Fibroblast of skin of left quadriceps (primary cell): ENCODE data around the gene CCDC160.
"Not testable (repeated sequence)": the region's sequence is repeated elsewhere in the genome, so short reads cannot be mapped to it uniquely, and the experiment has no call there.

ENCODE experiments used
- DNase-seq, 2 experiments: peaks; one replicate each; pipeline ENCODE4 v3.0.0-alpha.2; 2013; ENCODE audit warnings: low read depth in 2 of 2

CCDC160 gene

DNA sequence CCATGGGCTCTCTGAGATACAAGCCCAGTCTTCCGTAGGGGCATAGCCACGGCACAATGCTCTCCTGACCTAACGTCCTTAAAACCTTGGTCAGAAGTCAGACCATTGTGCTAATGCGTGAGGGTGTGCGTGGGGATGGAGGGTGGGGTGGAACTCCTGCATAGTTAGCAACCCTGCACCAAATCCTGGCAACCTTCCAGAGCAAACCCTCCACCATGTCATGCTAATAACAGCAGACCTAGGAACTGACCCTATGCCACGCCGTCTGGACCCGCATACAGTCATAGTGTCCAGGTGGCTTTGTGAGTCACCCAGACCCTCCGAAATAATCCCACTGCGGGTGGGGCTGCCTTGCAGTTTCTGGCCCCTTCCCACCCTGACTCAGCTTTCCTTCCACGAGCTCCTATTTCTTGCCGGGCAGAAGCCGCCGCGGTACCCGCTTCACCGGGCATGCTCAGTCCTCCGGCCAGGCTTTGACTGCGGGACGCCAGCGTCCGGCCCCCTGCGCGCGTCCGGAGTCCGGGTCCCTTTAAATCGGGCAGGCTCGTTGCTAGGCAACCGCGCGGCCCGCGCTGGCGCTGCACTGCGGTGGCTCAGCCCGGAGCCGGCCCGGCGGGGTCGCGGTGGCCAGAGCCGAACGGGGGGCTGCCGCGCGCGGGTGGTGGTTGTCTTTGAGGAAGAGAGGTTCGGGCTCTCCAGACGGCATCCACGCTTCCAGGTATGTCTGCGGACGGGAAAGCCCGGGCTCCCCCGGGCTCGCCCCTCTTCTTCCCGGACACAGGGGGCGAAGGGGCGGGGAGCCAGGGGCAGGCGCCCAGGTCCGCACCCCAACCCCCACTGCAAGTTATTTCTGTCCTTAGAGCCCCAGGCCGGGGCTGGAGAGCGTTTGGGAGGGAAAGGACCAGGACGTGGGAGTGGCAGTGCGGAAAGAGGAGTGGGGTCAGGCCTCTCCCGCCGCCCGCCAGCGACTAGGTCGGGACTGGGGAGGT lies at the start of gene CCDC160:
Gene CCDC160, plus strand, starts transcription at position 557 of the 989 bp plus-strand sequence. CDS start 7,619 bp downstream, outside the sequence.
- no peak for DNase-seq

DNA sequence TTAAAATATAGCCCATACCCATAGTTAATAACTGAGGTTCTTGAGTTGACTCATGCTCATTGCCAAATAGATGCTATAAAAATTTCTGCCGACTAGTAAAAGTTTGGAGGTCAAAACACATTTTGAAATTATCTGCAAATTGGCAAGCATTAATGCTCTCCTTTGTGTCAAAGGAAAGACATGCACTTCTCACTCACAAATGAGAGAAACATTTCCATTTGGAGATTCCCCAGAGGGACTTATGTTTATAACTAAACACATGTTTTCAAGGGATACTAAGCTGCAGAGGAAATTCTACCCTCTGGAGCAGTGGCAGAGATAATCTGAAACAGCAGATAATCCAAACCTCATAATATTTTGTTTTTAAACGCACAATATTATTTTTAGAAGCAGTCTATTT lies 45.7 kb upstream of the CCDC160 start:
- no peak for DNase-seq

- no peak for DNase-seq
Observed at GRCh38 chrX:134194915-134195314, 42.1 kb upstream of the CCDC160 start.

GRCh38 chrX:134202561-134202960 lies 34.4 kb upstream of the CCDC160 start:
- no peak for DNase-seq

GRCh38 chrX:134206221-134206620 lies 30.8 kb upstream of the CCDC160 start:
- no peak for DNase-seq

- no peak for DNase-seq
Observed at GRCh38 chrX:134210465-134210864, 26.5 kb upstream of the CCDC160 start.

DNA sequence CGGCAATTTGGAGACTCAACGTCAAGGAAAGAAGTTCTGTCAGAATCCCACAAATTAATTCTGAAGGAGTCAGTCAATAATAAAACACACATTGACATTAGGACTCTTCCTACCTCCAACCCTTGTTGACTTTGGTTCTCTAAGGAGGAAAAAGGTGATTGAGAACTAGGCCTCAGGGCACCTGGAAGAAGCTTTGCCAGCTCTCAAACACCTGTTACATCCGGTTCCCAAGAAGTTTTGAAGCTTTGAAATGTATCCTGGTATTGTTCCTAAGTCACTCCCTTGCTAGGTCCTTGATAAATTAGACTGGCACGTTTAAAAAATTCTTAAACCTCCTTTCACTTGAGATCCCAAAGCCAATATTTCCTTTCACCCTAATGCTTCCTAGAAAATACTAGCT lies 1.7 kb upstream of the CCDC160 start:
- DNase-seq, result no peak

DNA sequence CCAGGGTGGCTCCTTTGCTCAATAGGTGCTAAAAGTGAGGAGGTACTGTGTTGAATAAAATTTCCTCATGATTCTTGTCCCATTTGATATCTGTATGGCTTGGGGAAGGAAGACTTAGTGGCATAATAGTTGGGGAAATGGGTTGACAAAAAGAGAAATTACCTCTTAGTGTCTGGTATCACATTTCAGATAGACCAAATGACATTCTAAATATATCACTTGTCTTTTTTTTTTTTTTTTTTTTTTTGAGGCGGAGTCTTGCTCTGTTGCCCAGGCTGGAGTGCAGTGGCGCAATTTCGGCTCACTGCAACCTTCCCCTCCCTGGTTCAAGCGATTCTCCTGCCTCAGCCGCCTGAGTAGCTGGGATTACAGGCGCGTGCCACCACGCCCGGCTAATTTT lies 1.2 kb downstream of the CCDC160 start:
- DNase-seq, result not testable (repeated sequence)

DNA sequence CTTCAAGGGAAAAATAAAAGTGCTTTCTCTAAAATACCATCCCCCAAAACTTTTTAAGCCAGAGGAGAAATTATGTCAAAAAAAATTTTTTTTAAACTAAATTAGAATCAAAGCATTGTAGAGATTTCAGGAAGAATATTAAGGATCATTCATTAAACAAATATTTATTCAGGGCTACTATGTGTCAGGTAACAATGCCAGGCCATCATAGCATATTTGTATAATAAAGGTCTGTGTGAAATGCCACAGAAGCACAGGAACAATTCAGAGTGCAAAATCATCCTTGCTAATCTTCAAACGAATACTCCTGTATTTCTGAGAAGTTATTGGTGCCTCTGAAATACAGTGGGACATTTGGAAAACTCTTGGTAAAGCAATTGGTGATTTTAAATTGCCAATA lies 2.0 kb downstream of the CCDC160 start:
- DNase-seq, result no peak

- DNase-seq, result no peak
Observed at GRCh38 chrX:134240209-134240608, 3.2 kb downstream of the CCDC160 start.

- DNase-seq, result no peak
Observed at GRCh38 chrX:134241960-134242619, 5.1 kb downstream of the CCDC160 start.

GRCh38 chrX:134244043-134244442 lies 7.1 kb downstream of the CCDC160 start:
- no peak for DNase-seq

- no peak for DNase-seq
Observed at GRCh38 chrX:134246282-134246681, 9.3 kb downstream of the CCDC160 start.

GRCh38 chrX:134247492-134247891 lies 10.5 kb downstream of the CCDC160 start:
- no peak for DNase-seq

DNA sequence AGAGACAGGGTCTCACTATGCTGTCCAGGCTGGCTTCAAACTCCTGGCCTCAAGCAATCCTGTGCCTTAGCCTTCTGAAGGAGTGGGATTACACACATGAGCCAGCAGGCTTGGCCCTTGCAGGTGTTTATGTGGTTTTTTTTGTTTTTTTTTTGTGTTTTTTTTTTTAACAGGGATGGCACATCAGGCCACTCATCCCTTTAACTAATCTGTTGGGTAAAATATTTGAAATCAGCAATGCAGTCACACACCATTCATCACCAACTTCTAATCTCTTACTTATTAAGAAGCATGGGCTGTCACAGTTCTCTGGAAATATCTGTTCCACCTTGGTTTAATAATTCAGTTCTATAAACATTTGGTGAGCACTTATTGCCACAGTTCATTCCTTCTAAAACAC lies 12.3 kb downstream of the CCDC160 start:
- DNase-seq, result no peak

DNA sequence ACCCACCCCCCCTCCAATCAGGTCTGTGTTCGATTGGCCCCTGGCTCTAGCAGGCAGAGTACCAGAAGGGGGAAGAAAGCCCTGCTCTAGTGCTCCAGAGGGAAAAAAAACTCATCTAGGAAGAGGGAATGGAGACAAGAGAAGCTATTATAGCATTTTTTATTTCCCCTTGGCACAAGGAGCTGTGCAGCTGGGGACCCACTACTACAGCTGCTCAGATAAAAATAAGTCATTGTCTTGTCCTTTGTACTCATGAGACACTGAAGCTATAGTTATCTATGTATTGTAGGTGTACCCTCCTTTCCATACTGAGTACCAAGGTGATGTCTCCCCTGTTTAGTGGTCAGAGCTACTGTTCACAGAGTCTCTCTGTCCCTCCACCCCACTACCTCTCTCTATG lies 14.3 kb downstream of the CCDC160 start:
- DNase-seq, result no peak

DNA sequence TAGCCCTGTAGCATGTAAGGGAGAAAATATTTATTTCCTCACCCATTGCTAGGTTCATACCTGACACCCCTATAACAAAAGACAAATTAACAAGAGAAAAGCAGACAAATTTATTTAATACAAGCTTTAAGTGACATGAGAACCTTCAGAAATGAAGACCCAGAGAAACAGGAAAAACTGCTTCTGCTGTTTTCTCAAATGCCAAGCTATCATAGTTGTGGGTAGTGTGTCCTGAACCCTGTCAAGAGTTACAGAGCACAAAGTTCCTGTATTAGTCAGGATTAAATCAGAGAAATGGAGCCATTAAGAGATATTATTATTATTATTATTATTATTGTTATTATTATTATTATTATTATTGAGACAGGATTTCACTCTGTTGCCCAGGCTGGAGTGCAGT lies 17.5 kb downstream of the CCDC160 start:
- DNase-seq, result no peak

- no peak for DNase-seq
Observed at GRCh38 chrX:134255555-134255954, 18.6 kb downstream of the CCDC160 start.

GRCh38 chrX:134256684-134257083 lies 19.7 kb downstream of the CCDC160 start:
- DNase-seq, result no peak

- DNase-seq, result no peak
Observed at GRCh38 chrX:134258202-134258601, 21.2 kb downstream of the CCDC160 start.

DNA sequence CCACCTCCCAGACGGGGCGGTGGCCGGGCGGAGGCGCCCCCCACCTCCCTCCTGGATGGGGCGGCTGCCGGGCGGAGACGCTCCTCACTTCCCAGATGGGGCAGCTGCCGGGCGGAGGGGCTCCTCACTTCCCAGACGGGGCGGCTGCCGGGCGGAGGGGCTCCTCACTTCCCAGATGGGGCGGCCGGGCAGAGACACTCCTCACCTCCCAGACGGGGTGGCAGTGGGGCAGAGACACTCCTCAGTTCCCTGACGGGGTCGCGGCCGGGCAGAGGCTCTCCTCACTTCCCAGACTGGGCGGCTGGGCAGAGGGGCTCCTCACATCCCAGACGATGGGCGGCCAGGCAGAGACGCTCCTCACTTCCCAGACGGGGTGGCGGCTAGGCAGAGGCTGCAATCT lies 49.0 kb downstream of the CCDC160 start:
- DNase-seq, result not testable (repeated sequence)

GRCh38 chrX:134287346-134287745 lies 50.4 kb downstream of the CCDC160 start:
- DNase-seq, result no peak

- DNase-seq, result no peak
Observed at GRCh38 chrX:134294548-134294947, 57.6 kb downstream of the CCDC160 start.
